ENCODE data around the gene ADPGK.

ADPGK gene

DNA sequence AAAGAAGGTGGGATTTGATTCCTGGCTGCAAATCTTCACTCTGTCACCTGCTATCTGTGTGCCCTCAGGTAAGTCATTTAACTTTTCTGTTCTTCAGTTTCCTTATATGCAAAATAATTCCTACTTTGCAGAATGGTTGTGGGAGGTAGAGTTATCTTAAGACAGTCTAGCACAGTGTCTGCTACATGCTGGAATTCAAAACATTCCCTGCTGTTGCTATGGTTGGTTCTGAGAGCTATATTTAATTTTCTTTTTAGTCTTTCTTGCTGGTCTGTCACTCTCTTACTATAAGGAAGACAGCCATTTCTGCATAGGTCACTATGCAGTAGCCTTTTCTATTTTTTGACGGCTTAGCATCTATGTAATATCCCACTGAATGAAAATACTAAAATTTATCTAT lies 4.0 kb upstream of the ADPGK start:
- DNase-seq: no peak

GRCh38 chr15:72786676-72787345 lies 3.3 kb upstream of the ADPGK start:
- DNase-seq: no peak

DNA sequence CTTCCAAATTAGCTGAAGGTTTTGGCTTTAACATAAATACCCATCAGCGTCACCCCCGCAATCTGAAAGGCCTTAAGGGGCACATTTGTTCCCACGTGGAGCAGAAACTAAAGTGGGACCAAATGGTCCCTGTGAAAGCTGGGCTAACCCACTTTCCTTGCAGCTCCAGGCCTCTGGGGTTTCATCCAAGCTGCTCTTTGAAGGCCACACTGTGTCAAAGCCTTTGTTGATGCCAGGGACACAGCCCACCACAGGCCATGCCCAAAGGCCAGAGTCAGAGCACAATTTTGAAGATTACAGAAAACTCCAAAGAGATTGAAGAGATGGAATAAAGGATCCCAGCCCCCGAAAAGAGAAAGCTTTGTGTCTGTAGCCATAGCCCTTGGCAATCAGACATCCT lies 2.7 kb upstream of the ADPGK start:
- no peak for DNase-seq

DNA sequence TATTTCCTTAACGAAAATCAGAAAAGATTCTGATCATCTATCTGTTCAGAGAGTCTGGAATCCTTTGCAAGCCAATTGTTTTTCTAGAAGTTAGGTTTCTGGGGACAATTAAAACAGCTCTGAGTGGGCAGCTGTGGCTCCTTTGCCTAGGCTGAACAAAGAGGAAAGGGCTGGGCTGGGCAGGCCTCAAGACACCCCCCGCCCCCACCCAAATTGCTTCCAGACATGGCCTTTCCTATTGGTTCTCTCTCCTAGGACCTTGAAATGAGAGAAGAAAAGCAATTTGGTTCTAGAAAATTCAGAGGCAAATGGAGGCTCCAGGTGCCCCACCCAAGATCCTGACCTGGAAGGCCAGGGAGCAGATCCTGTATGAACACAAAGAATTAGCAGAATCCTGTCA lies 2.3 kb upstream of the ADPGK start:
- DNase-seq: no peak

DNA sequence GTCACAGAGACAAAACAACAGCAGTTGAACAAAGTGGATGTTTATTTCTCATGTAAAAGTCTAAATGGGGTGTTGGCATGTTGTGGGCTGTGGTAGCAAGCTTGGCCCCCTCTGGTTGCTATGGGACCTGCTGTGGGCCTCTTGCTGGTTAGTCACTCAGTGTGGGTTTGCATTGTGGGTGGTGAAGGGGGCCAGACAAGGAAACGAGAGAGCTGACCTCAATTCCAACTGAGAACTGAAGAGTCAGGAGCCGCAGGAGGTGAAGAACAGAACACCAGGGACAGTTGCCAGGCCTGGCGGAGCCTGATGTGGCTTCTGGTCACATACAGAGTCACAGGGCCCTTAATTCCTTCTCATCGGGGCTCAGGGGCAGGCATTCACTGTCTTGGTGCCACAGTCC lies 1.9 kb upstream of the ADPGK start:
- peak; percentile 17 to 27 for DNase-seq

DNA sequence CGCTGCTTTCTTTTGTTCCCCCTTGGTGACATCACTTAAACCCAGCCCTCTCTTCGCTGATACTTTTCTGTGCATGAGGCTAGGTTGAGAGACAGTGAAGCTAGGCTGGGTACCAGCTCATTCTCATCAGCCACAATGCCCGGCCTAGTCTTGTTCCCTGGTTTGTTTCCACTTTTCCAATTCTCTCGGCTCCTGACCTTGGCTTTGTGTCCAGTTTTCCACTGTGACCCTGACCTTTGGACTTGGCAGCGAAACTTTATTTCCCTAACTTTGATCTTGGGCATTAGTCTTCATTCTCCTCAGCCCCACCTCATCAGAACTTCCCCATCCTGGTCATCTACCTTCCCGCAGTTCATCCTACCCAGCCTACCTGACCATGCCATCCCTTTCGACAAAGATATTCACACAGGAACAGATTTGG lies 908 bp upstream of the ADPGK start:
- DNase-seq: no peak

DNA sequence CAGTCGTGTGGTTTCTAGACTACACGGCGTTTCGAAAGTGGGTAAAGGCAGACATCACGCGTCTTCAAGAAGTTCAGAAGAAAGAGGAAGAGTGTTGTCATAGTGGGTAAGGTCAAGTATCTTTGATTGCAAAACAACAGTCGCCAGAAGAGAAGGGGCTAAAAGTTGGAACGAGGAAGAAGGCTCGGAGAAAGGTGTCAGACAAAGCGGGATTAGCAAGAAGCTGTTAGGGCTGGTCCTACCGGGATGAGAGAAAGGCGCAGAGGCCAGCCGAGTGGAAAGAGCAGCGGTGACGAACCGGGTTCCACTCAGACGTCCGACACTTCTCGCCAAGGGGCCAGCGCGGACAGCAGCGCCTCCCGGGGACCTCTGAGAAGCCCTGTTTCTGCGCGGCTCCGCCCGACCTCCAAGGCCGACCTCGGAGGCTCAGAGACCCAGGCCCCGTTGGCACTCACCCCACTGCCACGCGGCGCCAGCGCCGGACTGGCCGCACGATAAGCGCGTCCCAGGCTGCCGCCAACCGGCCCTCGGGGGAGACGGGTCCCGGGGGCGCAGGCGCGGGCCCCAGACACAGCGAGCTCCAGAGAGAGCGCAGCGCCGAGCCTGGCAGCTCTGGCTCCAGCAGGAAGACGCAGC lies 436 bp downstream of the ADPGK start:
- peak; percentile 10 to 31 for DNase-seq

- no peak for DNase-seq
Observed at GRCh38 chr15:72782274-72783003, 1.1 kb downstream of the ADPGK start.

GRCh38 chr15:72781631-72782030 lies 1.9 kb downstream of the ADPGK start:
- no peak for DNase-seq

DNA sequence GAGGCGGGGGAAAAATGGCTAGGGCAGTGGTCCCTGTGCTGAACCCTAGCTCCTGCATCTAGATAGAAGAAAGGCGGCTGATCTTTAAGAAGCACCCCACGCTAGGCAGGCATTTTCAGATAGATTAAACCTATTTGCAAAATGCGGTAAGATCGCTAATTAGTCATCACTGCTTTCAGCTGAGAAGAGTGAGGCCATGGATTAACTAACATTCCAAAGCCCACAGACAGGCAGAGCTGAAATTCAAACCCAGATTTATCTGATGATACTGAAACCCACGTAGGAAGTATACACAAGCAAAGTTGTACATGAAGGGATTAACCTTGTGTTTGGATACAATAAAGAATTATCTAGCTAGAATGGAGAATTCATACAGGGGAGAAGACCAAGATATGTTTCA lies 4.8 kb downstream of the ADPGK start:
- no peak for DNase-seq

- DNase-seq: no peak
Observed at GRCh38 chr15:72774696-72775383, 8.7 kb downstream of the ADPGK start.

GRCh38 chr15:72771329-72771725 lies 12.2 kb downstream of the ADPGK start:
- DNase-seq: no peak

DNA sequence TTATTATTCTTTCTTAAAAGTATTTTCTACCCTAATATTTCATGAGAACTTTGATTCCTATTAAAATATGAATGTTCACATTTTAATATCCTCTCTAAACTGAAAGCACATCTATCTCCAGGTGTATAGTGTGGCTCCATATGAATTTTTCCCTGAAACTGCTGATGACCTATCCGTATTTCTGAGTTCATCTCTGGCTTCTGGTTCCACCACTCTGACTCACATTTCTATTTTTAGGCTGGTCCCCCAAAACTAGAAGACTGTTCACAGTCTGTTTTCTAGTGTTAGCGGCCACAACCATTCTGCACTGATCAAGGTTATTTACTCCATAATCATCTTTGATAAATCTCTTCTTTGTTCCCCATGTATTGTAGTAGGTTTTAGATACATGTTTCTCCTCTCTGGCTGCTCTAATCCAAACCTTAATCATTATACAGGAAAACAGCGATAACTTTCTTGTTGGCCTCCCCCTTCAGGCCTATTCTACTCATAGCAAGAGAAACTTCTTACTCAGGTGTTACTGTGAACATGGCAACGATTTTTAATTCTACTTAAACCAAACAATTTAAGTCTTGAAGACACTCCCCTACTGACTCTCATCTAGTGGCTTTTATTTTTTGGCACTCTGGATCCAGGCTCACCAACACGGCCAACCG lies 12.8 kb downstream of the ADPGK start:
- DNase-seq: no peak

DNA sequence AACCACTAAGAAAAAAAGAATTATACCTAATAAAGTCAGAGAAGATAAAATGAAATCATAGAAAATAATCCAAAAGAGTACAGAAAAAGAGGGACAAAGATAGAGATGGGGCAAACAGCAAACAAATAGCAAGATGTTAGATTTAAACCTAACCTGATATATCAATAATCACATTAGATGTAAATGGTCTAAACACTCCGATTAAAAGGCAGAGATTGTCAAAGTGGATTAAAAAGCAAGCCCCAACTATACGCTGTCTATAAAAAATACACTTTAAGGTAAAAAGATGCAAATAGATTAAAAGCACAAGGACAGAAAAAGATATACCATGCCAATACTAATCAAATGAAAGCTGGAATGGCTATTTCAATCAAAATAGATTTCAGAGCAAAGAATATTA lies 16.8 kb downstream of the ADPGK start:
- DNase-seq: no peak

GRCh38 chr15:72766025-72766424 lies 17.5 kb downstream of the ADPGK start:
- DNase-seq: no peak

- no peak for DNase-seq
Observed at GRCh38 chr15:72764656-72765055, 18.9 kb downstream of the ADPGK start.

- no peak for DNase-seq
Observed at GRCh38 chr15:72760590-72761260, 22.8 kb downstream of the ADPGK start.

- DNase-seq: no peak
Observed at GRCh38 chr15:72758182-72758581, 25.4 kb downstream of the ADPGK start.

- DNase-seq: no peak
Observed at GRCh38 chr15:72754096-72754495, 29.5 kb downstream of the ADPGK start.

DNA sequence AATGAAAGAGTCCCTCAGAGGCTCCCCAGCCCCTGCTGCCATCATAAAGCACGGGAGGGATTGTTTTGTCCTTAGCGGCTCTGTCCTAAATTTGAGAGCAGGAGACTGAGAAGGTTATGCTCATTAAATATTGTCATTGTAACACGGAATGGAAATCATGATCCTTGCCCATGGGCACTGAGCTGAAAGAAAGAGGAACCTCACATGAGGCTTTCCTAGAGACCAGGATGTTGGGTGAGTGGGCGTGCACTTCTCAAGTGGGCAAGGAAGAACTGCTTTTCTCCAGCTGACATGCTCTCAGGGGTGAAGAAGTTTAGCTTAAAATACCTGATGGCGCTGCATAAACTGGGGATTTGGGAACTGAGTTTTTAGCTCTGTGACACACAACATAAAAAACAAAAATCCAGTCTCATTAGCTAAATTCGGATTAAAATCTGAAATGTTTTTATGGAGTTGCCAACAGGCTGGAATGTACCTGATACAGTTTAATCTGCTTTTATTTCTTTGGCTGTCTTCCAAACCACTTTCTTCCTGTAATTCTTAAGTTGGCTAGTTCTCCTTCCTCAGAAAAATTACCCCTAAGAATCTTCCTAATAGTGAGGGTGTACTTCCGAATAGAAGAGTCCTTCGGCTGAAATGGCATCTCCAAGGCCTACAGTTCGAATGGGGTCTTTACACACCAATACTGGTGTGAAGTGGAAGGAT lies 31.7 kb downstream of the ADPGK start:
- no peak for DNase-seq

- DNase-seq: no peak
Observed at GRCh38 chr15:72749700-72750099, 33.9 kb downstream of the ADPGK start.

DNA sequence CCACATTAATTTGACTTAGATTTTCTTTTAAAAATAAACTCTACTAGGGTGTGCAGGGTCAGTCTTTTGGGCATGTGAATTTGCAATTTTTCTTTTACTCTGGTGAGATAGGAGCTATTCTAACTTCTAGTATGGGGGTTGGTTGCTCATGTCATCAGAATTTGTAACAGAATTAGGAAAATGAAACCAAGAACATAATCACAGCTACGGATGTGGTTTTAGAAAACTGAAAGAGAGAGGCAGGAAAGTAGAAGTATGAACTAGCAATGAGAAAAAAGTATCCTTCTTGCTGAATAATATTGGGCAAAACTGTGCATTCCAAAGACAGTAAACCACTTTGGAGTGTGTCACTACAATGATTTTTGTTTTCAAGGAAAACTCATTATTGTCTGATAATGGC lies 43.3 kb downstream of the ADPGK start:
- no peak for DNase-seq
